ENCODE results near the gene NIPBL. TPM values are rescaled to one million over a fixed set of nuclear protein-coding genes. Genes with fewer than 3 reads are reported as not detected.

NIPBL gene
- total RNA-seq, 1 experiment from 2014 or later = 45.1 TPM

DNA sequence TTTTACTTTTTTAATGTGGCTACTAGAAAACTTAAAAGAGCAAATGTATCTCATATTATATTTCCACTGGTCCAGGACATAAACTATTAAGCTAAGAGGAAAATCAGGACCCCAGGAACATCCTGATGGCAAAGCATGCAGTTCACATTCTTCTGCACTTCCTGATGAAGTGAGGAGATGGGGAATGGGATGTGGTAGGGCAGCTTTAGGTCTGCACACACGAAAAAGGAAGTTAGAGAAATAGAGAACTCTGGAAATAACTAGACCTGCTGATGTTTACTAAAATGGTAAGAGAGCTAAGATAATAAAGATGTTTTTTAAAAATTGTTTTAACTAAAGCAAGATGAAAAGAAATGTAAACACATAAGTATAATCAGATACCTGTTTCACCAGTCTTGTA is 39.7 kb upstream of the NIPBL start:
- H3K4me2 ChIP-seq (ENCODE audit: low read length) = no peak overlapping the region
- H3K36me3 ChIP-seq (ENCODE audit: control insufficient read depth in 1 of 2, insufficient read depth in 2 of 2, low read length in 2 of 2) = no peaks in the 10 kb centered on the region
- TF ChIP-seq CEBPB (IDR thresholded peaks at IDR 0.05; ENCODE audit: low read depth) = no peak
- TF ChIP-seq, protein P1, sequence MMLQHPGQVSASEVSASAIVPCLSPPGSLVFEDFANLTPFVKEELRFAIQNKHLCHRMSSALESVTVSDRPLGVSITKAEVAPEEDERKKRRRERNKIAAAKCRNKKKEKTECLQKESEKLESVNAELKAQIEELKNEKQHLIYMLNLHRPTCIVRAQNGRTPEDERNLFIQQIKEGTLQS (IDR thresholded peaks at IDR 0.05) = no peak
- no peak for TF ChIP-seq FOSL1 (IDR thresholded peaks at IDR 0.05; ENCODE audit: low read depth)
- TF ChIP-seq POLR2AphosphoS5 (IDR thresholded peaks at IDR 0.05; ENCODE audit: low read depth, low read length) = no peak
- no peak for TF ChIP-seq EGR1 (IDR thresholded peaks at IDR 0.05; ENCODE audit: low read depth)
- TF ChIP-seq SP1 (IDR thresholded peaks at IDR 0.05; ENCODE audit: low read depth) = no peak
- TF ChIP-seq TCF7L2 (IDR thresholded peaks at IDR 0.05; ENCODE audit: borderline replicate concordance, extremely low read depth, insufficient read depth, insufficient read length) = no peak
- TF ChIP-seq, protein P2, sequence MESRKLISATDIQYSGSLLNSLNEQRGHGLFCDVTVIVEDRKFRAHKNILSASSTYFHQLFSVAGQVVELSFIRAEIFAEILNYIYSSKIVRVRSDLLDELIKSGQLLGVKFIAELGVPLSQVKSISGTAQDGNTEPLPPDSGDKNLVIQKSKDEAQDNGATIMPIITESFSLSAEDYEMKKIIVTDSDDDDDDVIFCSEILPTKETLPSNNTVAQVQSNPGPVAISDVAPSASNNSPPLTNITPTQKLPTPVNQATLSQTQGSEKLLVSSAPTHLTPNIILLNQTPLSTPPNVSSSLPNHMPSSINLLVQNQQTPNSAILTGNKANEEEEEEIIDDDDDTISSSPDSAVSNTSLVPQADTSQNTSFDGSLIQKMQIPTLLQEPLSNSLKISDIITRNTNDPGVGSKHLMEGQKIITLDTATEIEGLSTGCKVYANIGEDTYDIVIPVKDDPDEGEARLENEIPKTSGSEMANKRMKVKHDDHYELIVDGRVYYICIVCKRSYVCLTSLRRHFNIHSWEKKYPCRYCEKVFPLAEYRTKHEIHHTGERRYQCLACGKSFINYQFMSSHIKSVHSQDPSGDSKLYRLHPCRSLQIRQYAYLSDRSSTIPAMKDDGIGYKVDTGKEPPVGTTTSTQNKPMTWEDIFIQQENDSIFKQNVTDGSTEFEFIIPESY (IDR thresholded peaks at IDR 0.05; ENCODE audit: extremely low read depth, insufficient replicate concordance, low read length) = no peak
- H3K79me2 ChIP-seq (ENCODE audit: insufficient read depth, low read length) = no peaks in the 10 kb centered on the region
- no peak overlapping the region for H3K4me3 ChIP-seq (replicated peaks in 1 of 2; ENCODE audit: low read depth in 1 of 2, low read length in 2 of 2)
- no peak overlapping the region for H3K9ac ChIP-seq (ENCODE audit: low read length)
- no TSS peak for BruUV-seq (replicated peaks)
- H3K27me3 ChIP-seq (ENCODE audit: insufficient read depth, low read length) = no peaks in the 10 kb centered on the region
- H3K9me3 ChIP-seq (ENCODE audit: control insufficient read depth in 1 of 2, insufficient read depth in 1 of 2, low read depth in 1 of 2, low read length in 2 of 2) = no peaks in the 10 kb centered on the region
- no peaks in the 10 kb centered on the region for H3K9me2 ChIP-seq (ENCODE audit: insufficient read depth)
- no peak for DNase-seq (ENCODE audit: low read depth, low spot score)
- intact Hi-C loops (cut with micrococcal nuclease) = no loop called here
- RAD21 ChIA-PET (ENCODE audit: low non-redundant PET in 1 of 2, low total read pairs in 2 of 2, uncharacterized antibody in 2 of 2, unreplicated experiment in 2 of 2) = no interaction called here
- H3K4me1 ChIP-seq (ENCODE audit: control insufficient read depth in 1 of 2, insufficient read depth in 2 of 2, low read length in 2 of 2) = no peaks in the 10 kb centered on the region
- CTCF ChIA-PET = no interaction called here
- H3K27ac ChIP-seq (ENCODE audit: low read depth, low read length) = no peak overlapping the region
- no peaks in the 10 kb centered on the region for H4K20me1 ChIP-seq (ENCODE audit: insufficient read depth)
- no peak overlapping the region for H2AFZ ChIP-seq (ENCODE audit: low read depth, low read length, poor library complexity, severe bottlenecking)
- POLR2A ChIA-PET = no interaction called here
- no peak for ATAC-seq
